H1 (cell line): Measurements from ENCODE around the gene ARHGEF12. TPM values are rescaled to one million over a fixed set of nuclear protein-coding genes. Genes with fewer than 3 reads are reported as not detected.

Experiments used
- CTCF ChIA-PET: fragments of 300-600 bp; sonication (Branson Sonifier 250); formaldehyde crosslinking; loops from one replicate; lab custom pipeline; 2021; ENCODE audit not compliant: partially characterized antibody; lab: Charles Lee
- POLR2A ChIA-PET: fragments of 300-600 bp; sonication (Branson Sonifier 250); formaldehyde crosslinking; loops from one replicate; lab custom pipeline; 2021; ENCODE audit warnings: inconsistent platforms; ENCODE audit not compliant: partially characterized antibody; lab: Charles Lee
- DNase-seq, 2 experiments: peaks; one replicate each; pipeline versions ENCODE4 v3.0.0 to v3.0.0-alpha.2; 2010 to 2022; ENCODE audit warnings: low spot score in 2 of 2, low read depth in 1 of 2, mixed read lengths in 1 of 2
- FAIRE-seq: peaks from 2 replicates; lab custom pipeline; 2011; peaks lifted over from hg19 to GRCh38; lab: Jason Lieb, UNC
- H2AFZ ChIP-seq: 2 replicates; pipeline ENCODE4 v1.8.1; 2012; ENCODE audit warnings: low read length, inconsistent platforms
- H2AK5ac ChIP-seq: 2 replicates; pipeline ENCODE4 v1.6.1; 2013; ENCODE audit warnings: low read depth, low read length
- H2BK120ac ChIP-seq: replicated peaks from 2 replicates; pipeline ENCODE3; 2013; ENCODE audit warnings: low read depth, low read length, inconsistent platforms
- H2BK12ac ChIP-seq: 2 replicates; pipeline ENCODE4 v1.6.1; 2013; ENCODE audit warnings: low read depth, low read length
- H2BK15ac ChIP-seq: 2 replicates; pipeline ENCODE4 v1.6.1; 2013; ENCODE audit warnings: low read length
- H2BK20ac ChIP-seq: 2 replicates; pipeline ENCODE4 v1.6.1; 2013; ENCODE audit warnings: low read length
- H2BK5ac ChIP-seq: 2 replicates; pipeline ENCODE4 v1.6.1; 2013; ENCODE audit warnings: low read depth, low read length
- H3K14ac ChIP-seq: 2 replicates; pipeline ENCODE4 v1.6.1; 2013; ENCODE audit warnings: inconsistent platforms; ENCODE audit not compliant: insufficient read length
- H3K18ac ChIP-seq: 2 replicates; pipeline ENCODE4 v1.6.1; 2013; ENCODE audit warnings: low read length; ENCODE audit errors: extremely low read depth
- H3K23ac ChIP-seq: 2 replicates; pipeline ENCODE4 v1.6.1; 2013; ENCODE audit warnings: inconsistent platforms; ENCODE audit not compliant: insufficient read length
- H3K23me2 ChIP-seq: 2 replicates; pipeline ENCODE4 v1.6.1; 2013; ENCODE audit warnings: low read depth, low read length
- H3K27ac ChIP-seq: 2 replicates; pipeline ENCODE4 v1.6.1; 2011; ENCODE audit warnings: low read depth, low read length, inconsistent platforms
- H3K27me3 ChIP-seq, 4 experiments: replicated peaks in 1 of 4; 1 replicate in 1 of 4; 2 replicates in 3 of 4; pipeline versions ENCODE4 v1.6.1 to v1.8.1; 2011 to 2013; ENCODE audit warnings: low read length in 3 of 4, mild to moderate bottlenecking in 3 of 4, inconsistent platforms in 2 of 4, mixed read lengths in 2 of 4, moderate library complexity in 1 of 4; ENCODE audit not compliant: control insufficient read depth in 3 of 4, insufficient read depth in 3 of 4; ENCODE audit errors: extremely low read depth in 1 of 4
- H3K36me3 ChIP-seq, 4 experiments: 2 replicates each; pipeline versions ENCODE4 v1.6.1 to v1.8.1; 2011 to 2013; ENCODE audit warnings: mild to moderate bottlenecking in 4 of 4, low read length in 3 of 4, moderate library complexity in 2 of 4, control low read depth in 1 of 4, inconsistent platforms in 1 of 4; ENCODE audit not compliant: insufficient read depth in 4 of 4, control insufficient read depth in 2 of 4
- H3K4ac ChIP-seq: replicated peaks from 2 replicates; pipeline ENCODE3; 2013; ENCODE audit warnings: low read length, low read depth, mixed read lengths, inconsistent platforms; ENCODE audit not compliant: insufficient read length
- H3K4me1 ChIP-seq, 4 experiments: replicated peaks in 1 of 4; 1 replicate in 1 of 4; 2 replicates in 3 of 4; pipeline versions ENCODE4 v1.6.1 to v1.8.1; 2011 to 2013; ENCODE audit warnings: low read length in 3 of 4, inconsistent platforms in 2 of 4, mixed read lengths in 1 of 4; ENCODE audit not compliant: insufficient read depth in 4 of 4, control insufficient read depth in 3 of 4
- H3K4me2 ChIP-seq, 2 experiments: 2 replicates each; pipeline versions ENCODE4 v1.6.1 to v1.8.1; 2011 to 2013; ENCODE audit warnings: low read depth in 2 of 2, low read length in 2 of 2, control low read depth in 1 of 2, inconsistent platforms in 1 of 2, mild to moderate bottlenecking in 1 of 2; ENCODE audit not compliant: insufficient read depth in 1 of 2
- H3K4me3 ChIP-seq, 4 experiments: fragments of 200-600, 300-600 bp in 1 of 4; sonication (generic), shearing (Covaris generic), sonication (Bioruptor Twin) in 1 of 4; 2 replicates each; pipeline versions ENCODE4 v1.5.1 to v1.8.1; 2011 to 2016; ENCODE audit warnings: low read length in 4 of 4, low read depth in 3 of 4, control low read depth in 2 of 4, inconsistent platforms in 2 of 4, mild to moderate bottlenecking in 2 of 4, mixed read lengths in 1 of 4, moderate library complexity in 1 of 4; ENCODE audit not compliant: insufficient read depth in 2 of 4; ENCODE audit errors: extremely low read depth in 1 of 4
- H3K56ac ChIP-seq: replicated peaks from 2 replicates; pipeline ENCODE3; 2013; ENCODE audit warnings: low read depth, mild to moderate bottlenecking, mixed read lengths, low read length, inconsistent platforms; ENCODE audit not compliant: insufficient read length
- H3K79me1 ChIP-seq: 2 replicates; pipeline ENCODE4 v1.6.1; 2013; ENCODE audit warnings: low read depth, low read length, control low read depth
- H3K79me2 ChIP-seq, 2 experiments: 2 replicates each; pipeline versions ENCODE4 v1.6.1 to v1.8.1; 2012 to 2013; ENCODE audit warnings: low read length in 2 of 2, mild to moderate bottlenecking in 2 of 2, inconsistent platforms in 1 of 2; ENCODE audit not compliant: insufficient read depth in 2 of 2, control insufficient read depth in 1 of 2
- H3K9ac ChIP-seq, 4 experiments: replicated peaks in 1 of 4; 1 replicate in 1 of 4; 2 replicates in 3 of 4; pipeline versions ENCODE4 v1.6.1 to v1.8.1; 2011 to 2013; ENCODE audit warnings: low read depth in 3 of 4, low read length in 3 of 4, control low read depth in 2 of 4, mild to moderate bottlenecking in 2 of 4, moderate library complexity in 2 of 4, inconsistent platforms in 1 of 4; ENCODE audit errors: extremely low read depth in 1 of 4
- H3K9me3 ChIP-seq, 2 experiments: 2 replicates each; pipeline versions ENCODE4 v1.6.1 to v1.8.1; 2012 to 2013; ENCODE audit warnings: mild to moderate bottlenecking in 2 of 2, moderate library complexity in 2 of 2, control low read depth in 1 of 2, inconsistent platforms in 1 of 2, low read depth in 1 of 2, low read length in 1 of 2, mixed read lengths in 1 of 2; ENCODE audit not compliant: insufficient read depth in 2 of 2
- H4K20me1 ChIP-seq, 2 experiments: replicated peaks in 1 of 2; 2 replicates each; pipeline versions ENCODE3 to v1.8.1; 2011 to 2013; ENCODE audit warnings: inconsistent platforms in 2 of 2, low read length in 2 of 2, mild to moderate bottlenecking in 1 of 2; ENCODE audit not compliant: insufficient read depth in 2 of 2, control insufficient read depth in 1 of 2
- H4K5ac ChIP-seq: 2 replicates; pipeline ENCODE4 v1.6.1; 2013; ENCODE audit warnings: low read length, low read depth, mixed read lengths, inconsistent platforms; ENCODE audit not compliant: insufficient read length
- H4K8ac ChIP-seq: 2 replicates; pipeline ENCODE4 v1.8.0; 2013; ENCODE audit warnings: mild to moderate bottlenecking, moderate library complexity, low read length, inconsistent platforms; ENCODE audit not compliant: insufficient read depth; ENCODE audit errors: extremely low read depth
- H4K91ac ChIP-seq: replicated peaks from 2 replicates; pipeline ENCODE3; 2013; ENCODE audit warnings: low read length, mixed read lengths, inconsistent platforms; ENCODE audit not compliant: insufficient read length
- SRF ChIP-seq: IDR thresholded peaks from 2 replicates; pipeline ENCODE4 v1.6.1; 2011; ENCODE audit warnings: mild to moderate bottlenecking, low read depth, low read length, moderate library complexity
- WGBS, 2 experiments: shearing (Covaris generic) in 1 of 2; methylation state at CpG; one replicate each; pipeline versions ENCODE4 v1.1.6 to v1.1.7; 2013 to 2015; ENCODE audit warnings: low lambda C conversion rate in 2 of 2, mixed read lengths in 2 of 2, inconsistent platforms in 1 of 2, low coverage in 1 of 2, missing lambda C conversion rate in 1 of 2; ENCODE audit not compliant: insufficient replicate concordance in 2 of 2, insufficient coverage in 1 of 2, insufficient read length in 1 of 2; ENCODE audit errors: extremely low coverage in 1 of 2, missing lambda C conversion rate in 1 of 2; 5-methylcytosine and 5-hydroxymethylcytosine counted together
- polyA plus RNA-seq, 7 experiments: library from polyadenylated mRNA; depleted of rRNA in 3 of 7; stranded (reverse) in 5 of 7; unstranded in 2 of 7; fragments of >200 nt in 5 of 7; fragments of 200-250 nt in 2 of 7; gene quantifications; 1 replicate in 5 of 7; 2 replicates in 1 of 7; 4 replicates in 1 of 7; pipeline versions ENCODE4 v1.2.1 to v1.2.3, GENCODE V29; 2011 to 2013; ENCODE audit warnings: missing spikeins in 2 of 7, mixed read lengths in 2 of 7
- total RNA-seq: library from RNA; stranded (reverse); fragmentation: NEBNext Ultra II Directional; extraction: Animal tissue kit (Norgen Biotek cat#: 25700); gene quantifications from 2 replicates; pipeline ENCODE4 v1.2.1, GENCODE V29; 2021

ARHGEF12 gene
- total and polyA plus RNA-seq, 2 of the 8 experiments (the other 6 are each of a cell fraction or from before 2014, with no cell fraction given) = 5.1 to 33.7 TPM

DNA sequence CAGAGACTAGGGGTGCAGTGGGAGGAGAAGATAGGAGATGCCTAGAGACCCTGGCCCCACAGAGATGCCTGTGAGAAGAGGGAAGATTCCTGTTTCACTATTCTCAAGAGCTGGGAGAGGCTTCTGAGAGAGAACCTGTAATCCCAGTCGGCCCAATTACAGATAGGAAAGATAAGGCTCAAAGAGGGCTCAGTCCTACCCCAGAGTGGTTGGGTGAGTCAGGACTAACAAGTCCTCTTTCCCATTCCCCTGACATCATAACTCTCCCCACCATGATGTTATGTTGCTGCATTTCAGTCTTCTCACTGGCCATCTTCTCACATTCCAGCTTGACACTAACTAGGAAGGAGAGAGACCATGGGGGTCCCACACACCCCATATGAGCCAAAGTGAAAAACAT, 17.9 kb downstream of the ARHGEF12 start:
- no peak for TF ChIP-seq SRF
- no peak overlapping the region for H4K5ac ChIP-seq
- H2BK5ac ChIP-seq = no peak overlapping the region
- H3K56ac ChIP-seq = no peak overlapping the region
- no peaks in the 10 kb centered on the region; the same call in 1 of the 2 replicates for H3K23me2 ChIP-seq
- no peaks in the 10 kb centered on the region for H3K27me3 ChIP-seq
- no peak overlapping the region for H3K14ac ChIP-seq
- peaks cover 2 to 73% of the 10 kb centered on the region in 2 experiments; a peak in 3 of 4 replicates for H3K79me2 ChIP-seq
- no peak overlapping the region for H2BK20ac ChIP-seq
- no peak overlapping the region for H3K4me3 ChIP-seq
- ChIA-PET POLR2A (no interaction called here), CTCF (interaction anchor here (2.1 kb wide), 1 partner anchor 19 kb away, joined by 7 read pairs; no protein-coding TSS in a partner anchor)
- H3K79me1 ChIP-seq = peaks cover 4% of the 10 kb centered on the region; the same call in 1 of the 2 replicates
- no peak overlapping the region for H3K9ac ChIP-seq
- no peak overlapping the region for H4K91ac ChIP-seq
- H4K8ac ChIP-seq = no peak overlapping the region
- peaks cover 0 to 3% (median 0%) of the 10 kb centered on the region in 4 experiments; a peak in 1 of 7 replicates for H3K4me1 ChIP-seq
- H3K23ac ChIP-seq = no peak overlapping the region
- H3K4ac ChIP-seq = no peak overlapping the region
- no peak for FAIRE-seq
- no peak overlapping the region for H2BK15ac ChIP-seq
- no peak overlapping the region for H2AK5ac ChIP-seq
- no peaks in the 10 kb centered on the region; a peak in 1 of 8 replicates for H3K36me3 ChIP-seq
- H2AFZ ChIP-seq = no peak overlapping the region
- no peak overlapping the region for H3K18ac ChIP-seq
- H2BK120ac ChIP-seq = no peak overlapping the region
- H3K27ac ChIP-seq = no peak overlapping the region
- WGBS, 2 experiments = 83% methylated on average over 1 of the region's 1 CpG; no CpG with 5 or more reads in 1 of the 2 experiments
- no peak for DNase-seq
- no peak overlapping the region for H2BK12ac ChIP-seq
- H4K20me1 ChIP-seq = peaks cover 0 to 4% of the 10 kb centered on the region in 2 experiments
- no peak overlapping the region for H3K4me2 ChIP-seq
- no peaks in the 10 kb centered on the region for H3K9me3 ChIP-seq
